Measurements from ENCODE around the gene VWF.
"Not testable (repeated sequence)": the region's sequence is repeated elsewhere in the genome, so short reads cannot be mapped to it uniquely, and the experiment has no call there.

The VWF gene

DNA sequence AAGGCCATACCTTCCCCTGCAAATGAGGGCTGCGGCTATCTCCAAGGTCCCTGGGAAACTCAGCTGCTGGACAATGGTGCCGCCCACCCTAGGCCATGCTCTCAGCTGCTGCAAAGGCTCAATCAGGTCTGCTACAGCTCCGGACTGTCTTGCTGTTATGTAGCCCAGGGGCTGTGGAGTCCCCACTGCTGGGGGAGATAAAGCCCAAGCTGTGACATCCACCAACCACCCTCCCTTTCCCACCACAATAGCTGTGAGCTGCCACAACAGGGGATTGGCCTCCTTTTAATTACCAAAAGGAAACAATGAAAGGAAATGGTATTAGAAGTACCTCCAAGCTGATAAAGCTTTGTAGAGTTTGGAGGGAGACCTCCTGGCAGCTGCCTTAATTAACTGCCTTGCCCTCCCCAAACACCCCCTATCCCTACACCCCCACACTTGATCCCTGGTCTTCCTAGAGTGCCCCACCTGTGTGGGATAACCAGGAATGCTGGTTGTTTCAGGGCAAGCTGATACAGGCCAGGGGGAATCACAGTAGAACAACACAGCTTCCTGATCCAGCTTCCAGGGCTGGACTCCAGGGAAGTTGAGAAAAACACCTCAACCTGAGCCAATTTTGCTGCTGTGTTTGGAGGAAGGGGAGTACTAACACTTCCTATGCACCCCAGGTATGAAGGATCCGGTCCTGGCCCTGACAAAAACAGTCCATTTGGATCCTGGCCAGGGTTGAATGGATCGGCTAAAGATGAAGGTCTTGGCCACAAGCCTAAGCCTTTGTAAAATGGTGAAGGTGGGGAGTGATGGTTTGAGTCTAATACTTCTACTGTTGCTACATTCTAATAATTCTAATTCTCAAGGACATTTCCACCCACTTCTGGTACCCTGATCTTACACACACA is at the start of gene VWF:
Gene VWF (minus strand): TSS at position 260 of the 899 bp plus-strand sequence. CDS start 1,474 bp downstream, outside the sequence.
- no peak for DNase-seq

GRCh38 chr12:6172862-6173261 is 48.4 kb upstream of the VWF start:
- no peak for DNase-seq

- no peak for DNase-seq
Observed at GRCh38 chr12:6172086-6172485, 47.6 kb upstream of the VWF start.

- no peak for DNase-seq
Observed at GRCh38 chr12:6171409-6172015, 47.0 kb upstream of the VWF start.

DNA sequence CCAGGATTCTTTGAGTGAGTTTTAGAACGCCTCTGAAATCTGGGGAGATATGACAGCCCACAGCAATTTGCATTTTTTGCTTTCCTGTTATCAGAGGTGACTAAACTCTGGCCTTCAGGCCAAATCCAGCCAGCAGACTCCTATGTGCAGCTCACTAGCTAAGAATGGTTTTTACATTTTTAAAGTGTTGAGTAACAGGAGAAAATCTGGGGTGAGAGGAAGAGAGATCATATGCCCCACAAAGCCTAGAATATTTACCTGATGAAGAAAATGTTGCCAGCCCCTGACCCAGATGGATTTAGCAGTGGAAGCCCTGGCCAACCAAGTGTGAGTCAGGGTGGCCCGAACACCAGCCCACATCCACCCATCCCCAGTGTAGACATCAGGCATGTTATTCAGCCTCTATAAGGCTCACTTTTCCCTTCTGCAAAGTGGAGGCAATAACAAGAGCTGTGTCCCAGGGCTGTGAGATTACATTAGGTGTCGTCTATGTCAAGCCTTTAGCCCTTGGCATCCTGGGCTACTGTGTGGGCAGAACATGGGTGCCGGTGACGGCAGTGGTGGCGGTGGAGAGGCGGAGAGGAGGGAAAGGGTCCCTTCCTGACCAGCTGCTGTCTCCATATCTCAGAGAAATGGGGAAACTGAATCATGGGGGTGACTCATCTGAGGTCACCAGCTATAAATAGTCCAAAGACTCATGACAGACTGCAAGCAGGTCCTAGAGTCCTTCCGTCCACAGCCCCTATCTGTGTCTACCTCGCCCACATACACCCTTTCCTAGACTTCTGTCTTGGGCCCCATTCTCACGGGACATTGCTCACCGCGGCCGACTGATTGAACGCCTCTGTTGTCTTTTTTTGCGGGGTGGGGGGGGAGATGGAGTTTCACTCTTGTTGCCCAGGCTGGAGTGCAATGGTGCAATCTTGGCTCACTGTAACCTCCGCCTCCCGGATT is 43.1 kb upstream of the VWF start:
- DNase-seq: no peak

DNA sequence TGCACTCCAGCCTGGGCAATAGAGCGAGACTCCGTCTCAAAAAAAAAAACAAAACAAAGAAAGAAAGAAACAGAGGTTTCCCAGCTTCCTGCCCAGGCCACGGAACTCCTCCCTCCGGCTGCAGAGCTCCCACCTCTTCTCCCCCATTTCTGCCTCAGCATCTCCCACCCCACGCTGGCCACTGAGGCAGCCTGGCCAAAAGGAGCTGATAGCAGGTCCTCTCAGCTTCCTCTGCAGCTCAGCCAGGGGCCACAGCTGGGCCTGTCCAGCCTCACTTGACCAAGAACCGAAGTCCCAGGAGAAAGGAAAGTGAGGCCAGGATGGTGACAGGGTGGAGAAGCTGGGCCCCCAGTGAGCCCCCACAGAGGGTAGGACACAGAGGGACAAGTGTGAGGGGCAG is 42.3 kb upstream of the VWF start:
- DNase-seq: no peak

- DNase-seq: no peak
Observed at GRCh38 chr12:6165395-6165794, 40.9 kb upstream of the VWF start.

DNA sequence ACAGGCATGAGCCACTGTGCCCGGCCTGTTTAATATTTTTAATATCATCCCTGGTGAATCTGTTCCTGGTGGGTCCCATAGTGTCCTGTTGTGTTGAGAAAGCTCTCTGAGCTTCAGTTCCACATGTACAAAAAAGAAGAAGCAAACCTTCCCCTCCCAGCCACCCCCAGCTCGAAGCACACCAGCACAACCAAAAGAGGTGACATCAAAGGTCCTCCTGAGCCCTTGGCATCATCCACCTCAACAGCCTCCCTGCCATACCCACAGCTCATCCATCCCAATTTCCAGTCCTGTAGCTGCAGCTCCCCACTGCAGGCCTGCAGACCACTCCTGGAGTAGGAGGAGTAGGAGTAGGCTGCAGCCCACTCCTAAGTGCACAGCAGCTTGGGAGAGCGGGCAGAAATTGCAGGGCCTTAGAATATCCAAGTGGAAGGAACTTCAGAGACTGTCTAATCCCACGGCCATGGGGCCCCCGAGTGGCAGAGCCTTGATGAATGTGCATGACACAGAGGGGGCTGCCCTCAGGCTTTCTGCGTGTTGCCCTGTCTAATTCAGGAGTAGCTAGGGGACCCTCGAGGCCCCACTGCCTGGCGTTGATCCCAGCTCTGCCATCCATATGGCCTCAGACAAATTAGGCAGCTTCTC is 39.1 kb upstream of the VWF start:
- DNase-seq: no peak

- DNase-seq: no peak
Observed at GRCh38 chr12:6161124-6161882, 36.8 kb upstream of the VWF start.

DNA sequence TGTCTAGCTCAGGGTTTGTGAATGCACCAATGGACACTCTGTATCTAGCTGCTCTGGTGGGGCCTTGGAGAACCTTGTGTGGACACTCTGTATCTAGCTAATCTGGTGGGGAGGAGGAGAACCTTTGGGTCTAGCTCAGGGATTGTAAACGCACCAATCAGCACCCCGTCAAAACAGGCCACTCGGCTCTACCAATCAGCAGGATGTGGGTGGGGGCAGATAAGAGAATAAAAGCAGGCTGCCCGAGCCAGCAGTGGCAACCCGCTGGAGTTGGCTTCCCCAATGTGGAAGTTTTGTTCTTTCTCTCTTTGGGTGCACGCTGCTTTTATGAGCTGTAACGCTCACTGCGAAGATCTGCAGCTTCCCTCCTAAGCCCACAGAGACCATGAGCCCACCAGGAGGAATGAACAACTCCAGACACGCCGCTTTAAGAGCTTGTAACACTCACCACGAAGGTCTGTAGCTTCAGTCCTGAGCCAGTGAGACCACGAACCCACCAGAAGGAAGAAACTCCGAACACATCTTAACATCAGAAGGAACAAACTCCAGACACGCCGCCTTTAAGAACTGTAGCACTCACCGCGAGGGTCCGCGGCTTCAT is 35.7 kb upstream of the VWF start:
- DNase-seq: not testable (repeated sequence)

DNA sequence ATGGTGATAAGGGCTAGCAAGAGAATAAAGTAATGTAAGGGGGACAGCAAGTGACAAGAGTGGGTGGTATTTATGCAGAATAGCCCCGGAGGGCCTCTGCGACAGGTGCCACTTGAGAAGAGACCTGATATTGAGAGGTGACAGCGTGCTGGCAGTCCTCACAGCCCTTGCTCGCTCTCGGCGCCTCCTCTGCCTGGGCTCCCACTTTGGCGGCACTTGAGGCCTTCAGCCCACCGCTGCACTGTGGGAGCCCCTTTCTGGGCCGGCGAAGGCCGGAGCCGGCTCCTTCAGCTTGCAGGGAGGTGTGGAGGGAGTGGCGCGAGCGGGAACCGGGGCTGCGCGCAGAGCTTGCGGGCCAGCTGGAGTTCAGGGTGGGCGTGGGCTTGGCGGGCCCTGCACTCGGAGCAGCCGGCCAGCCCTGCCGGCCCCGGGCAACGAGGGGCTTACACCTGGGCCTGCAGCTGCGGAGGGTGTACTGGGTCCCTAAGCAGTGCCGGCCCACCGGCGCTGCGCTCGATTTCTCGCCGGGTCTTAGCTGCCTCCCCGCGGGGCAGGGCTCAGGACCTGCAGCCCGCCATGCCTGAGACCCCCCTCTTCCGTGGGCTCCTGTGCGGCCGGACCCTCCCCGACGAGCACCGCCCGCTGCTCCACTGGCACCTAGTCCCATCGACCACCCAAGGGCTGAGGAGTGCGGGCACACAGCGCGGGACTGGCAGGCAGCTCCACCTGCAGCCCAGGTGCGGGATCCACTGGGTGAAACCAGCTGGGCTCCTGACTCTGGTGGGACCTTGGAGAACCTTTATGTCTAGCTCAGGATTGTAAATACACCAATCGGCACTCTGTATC is 34.9 kb upstream of the VWF start:
- DNase-seq: not testable (repeated sequence)

- DNase-seq: no peak
Observed at GRCh38 chr12:6158749-6159148, 34.3 kb upstream of the VWF start.

- DNase-seq: no peak
Observed at GRCh38 chr12:6158255-6158654, 33.8 kb upstream of the VWF start.

DNA sequence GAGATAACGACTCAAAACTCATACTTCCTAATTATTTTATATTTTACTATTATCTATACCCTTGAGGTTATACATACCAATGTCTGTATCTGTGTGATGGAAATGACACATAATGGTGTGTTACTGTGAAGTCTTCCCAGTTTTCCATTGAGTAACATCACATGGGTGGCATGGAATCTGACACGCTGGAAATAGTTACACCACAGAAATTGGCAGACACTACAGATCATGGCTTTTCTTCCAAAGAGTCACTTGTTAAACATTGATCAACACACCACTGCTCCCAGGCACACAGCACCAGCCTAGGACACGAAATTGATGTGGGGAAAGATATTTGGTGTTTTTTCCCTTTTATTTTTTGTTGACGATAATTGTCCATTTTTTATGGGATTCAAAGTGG is 33.0 kb upstream of the VWF start:
- DNase-seq: no peak

DNA sequence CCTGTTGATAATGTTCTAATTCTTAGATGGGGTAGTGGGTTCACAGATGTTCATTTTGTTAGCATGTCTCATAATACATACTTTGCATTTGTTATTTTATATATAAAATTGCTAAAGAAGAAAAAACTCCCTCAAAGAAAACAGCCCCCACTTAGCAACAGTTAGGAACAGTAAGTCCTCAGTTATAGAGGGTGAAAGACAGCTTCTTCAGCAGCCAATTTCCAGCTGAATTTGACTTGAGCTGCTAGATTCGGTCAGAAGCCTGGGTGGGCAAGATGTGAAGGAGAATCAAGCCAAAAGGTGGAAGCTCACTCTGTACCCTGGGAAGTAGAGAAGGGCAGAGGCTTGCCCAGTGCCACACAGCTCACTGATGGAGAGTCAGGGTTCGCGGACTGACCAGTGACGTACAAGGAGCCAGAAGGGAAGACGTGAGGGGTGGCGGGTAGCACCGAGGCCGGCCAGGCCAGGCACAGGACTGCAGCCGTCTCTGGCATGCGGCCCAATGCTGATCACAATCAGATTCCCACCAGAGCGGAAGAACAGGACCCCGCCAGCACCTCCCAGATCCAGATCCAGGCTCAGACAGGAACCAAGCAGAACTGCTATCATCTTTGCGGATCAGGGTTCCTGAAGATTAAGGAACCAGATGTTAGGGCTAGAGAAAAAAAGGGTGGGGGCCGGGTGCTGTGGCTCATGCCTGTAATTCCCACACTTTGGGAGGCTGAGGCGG is 30.4 kb upstream of the VWF start:
- DNase-seq: no peak

GRCh38 chr12:6148722-6149121 is 24.3 kb upstream of the VWF start:
- not testable (repeated sequence) for DNase-seq

- no peak for DNase-seq
Observed at GRCh38 chr12:6148061-6148460, 23.6 kb upstream of the VWF start.

GRCh38 chr12:6146951-6147350 is 22.5 kb upstream of the VWF start:
- no peak for DNase-seq

- DNase-seq: no peak
Observed at GRCh38 chr12:6146509-6146908, 22.0 kb upstream of the VWF start.

GRCh38 chr12:6145564-6145963 is 21.1 kb upstream of the VWF start:
- no peak for DNase-seq
